WTC11 (cell line): Measurements from ENCODE around the gene C11orf65. TPM values are rescaled to one million over a fixed set of nuclear protein-coding genes. Genes with fewer than 3 reads are reported as not detected.

Experiments used
- CDX4 ChIP-seq: fragments of 250-450 bp; sonication (Bioruptor Pico); IDR thresholded peaks from 2 replicates; pipeline ENCODE4 v1.9.0; 2021; ENCODE audit warnings: moderate library complexity, mild to moderate bottlenecking, inconsistent platforms, borderline replicate concordance
- FOXP1 ChIP-seq: sonication (generic); formaldehyde crosslinking; IDR thresholded peaks from 2 replicates; pipeline ENCODE4 v1.8.0; 2022; ENCODE audit warnings: missing genetic modification reagents, mild to moderate bottlenecking, moderate library complexity, borderline replicate concordance
- HMGA2 ChIP-seq: fragments of 250-450 bp; sonication (Bioruptor Pico); IDR thresholded peaks from 2 replicates; pipeline ENCODE4 v1.4.0; 2021; ENCODE audit warnings: mild to moderate bottlenecking, moderate library complexity
- HMGXB4 ChIP-seq: sonication (generic); formaldehyde crosslinking; IDR thresholded peaks from 2 replicates; pipeline ENCODE4 v1.8.1; 2023; ENCODE audit warnings: mild to moderate bottlenecking, moderate library complexity, missing genetic modification reagents
- JAZF1 ChIP-seq: fragments of 250-450 bp; sonication (Bioruptor Pico); IDR thresholded peaks from 2 replicates; pipeline ENCODE4 v1.9.0; 2021; ENCODE audit warnings: moderate library complexity, mild to moderate bottlenecking, inconsistent platforms
- NFATC4 ChIP-seq: fragments of 250-450 bp; sonication (Bioruptor Pico); IDR thresholded peaks from 2 replicates; pipeline ENCODE4 v1.9.0; 2021; ENCODE audit warnings: mild to moderate bottlenecking
- NFE2L1 ChIP-seq: sonication (generic); formaldehyde crosslinking; IDR thresholded peaks from 2 replicates; pipeline ENCODE4 v1.8.1; 2023; ENCODE audit warnings: missing genetic modification reagents
- TEAD1 ChIP-seq: sonication (generic); formaldehyde crosslinking; IDR thresholded peaks from 2 replicates; pipeline ENCODE4 v1.8.0; 2022; ENCODE audit warnings: mild to moderate bottlenecking, missing genetic modification reagents
- ZBTB21 ChIP-seq: sonication (generic); formaldehyde crosslinking; IDR thresholded peaks from 2 replicates; pipeline ENCODE4 v1.8.1; 2023; ENCODE audit warnings: mild to moderate bottlenecking, missing genetic modification reagents, borderline replicate concordance
- ZNF232 ChIP-seq: sonication (generic); formaldehyde crosslinking; IDR thresholded peaks from 2 replicates; pipeline ENCODE4 v1.8.0; 2022; ENCODE audit warnings: mild to moderate bottlenecking, missing genetic modification reagents
- ZNF423 ChIP-seq: fragments of 250-450 bp; sonication (Bioruptor Pico); IDR thresholded peaks from 2 replicates; pipeline ENCODE4 v2.1.2; 2022; ENCODE audit warnings: mild to moderate bottlenecking, moderate library complexity
- total RNA-seq: library from RNA; stranded (reverse); gene quantifications from 3 replicates; pipeline ENCODE4 v1.2.3, GENCODE V29; 2021
- TF ChIP-seq, protein P1 (sequence below): fragments of 250-450 bp; sonication (Bioruptor Pico); IDR thresholded peaks from 2 replicates; pipeline ENCODE4 v2.1.2; 2022; ENCODE audit warnings: mild to moderate bottlenecking, moderate library complexity
- TF ChIP-seq, protein P2 (sequence below): sonication (generic); formaldehyde crosslinking; IDR thresholded peaks from 2 replicates; pipeline ENCODE4 v1.8.0; 2022; ENCODE audit warnings: mild to moderate bottlenecking, missing genetic modification reagents
- TF ChIP-seq, protein P3 (sequence below): sonication (generic); formaldehyde crosslinking; IDR thresholded peaks from 2 replicates; pipeline ENCODE4 v1.8.1; 2023; ENCODE audit warnings: mild to moderate bottlenecking, missing genetic modification reagents, borderline replicate concordance
- TF ChIP-seq, protein P4 (sequence below): sonication (generic); formaldehyde crosslinking; IDR thresholded peaks from 2 replicates; pipeline ENCODE4 v1.8.1; 2023; ENCODE audit warnings: mild to moderate bottlenecking, missing genetic modification reagents

The C11orf65 gene
- total RNA-seq, 1 experiment from 2014 or later, result 0.83 TPM

DNA sequence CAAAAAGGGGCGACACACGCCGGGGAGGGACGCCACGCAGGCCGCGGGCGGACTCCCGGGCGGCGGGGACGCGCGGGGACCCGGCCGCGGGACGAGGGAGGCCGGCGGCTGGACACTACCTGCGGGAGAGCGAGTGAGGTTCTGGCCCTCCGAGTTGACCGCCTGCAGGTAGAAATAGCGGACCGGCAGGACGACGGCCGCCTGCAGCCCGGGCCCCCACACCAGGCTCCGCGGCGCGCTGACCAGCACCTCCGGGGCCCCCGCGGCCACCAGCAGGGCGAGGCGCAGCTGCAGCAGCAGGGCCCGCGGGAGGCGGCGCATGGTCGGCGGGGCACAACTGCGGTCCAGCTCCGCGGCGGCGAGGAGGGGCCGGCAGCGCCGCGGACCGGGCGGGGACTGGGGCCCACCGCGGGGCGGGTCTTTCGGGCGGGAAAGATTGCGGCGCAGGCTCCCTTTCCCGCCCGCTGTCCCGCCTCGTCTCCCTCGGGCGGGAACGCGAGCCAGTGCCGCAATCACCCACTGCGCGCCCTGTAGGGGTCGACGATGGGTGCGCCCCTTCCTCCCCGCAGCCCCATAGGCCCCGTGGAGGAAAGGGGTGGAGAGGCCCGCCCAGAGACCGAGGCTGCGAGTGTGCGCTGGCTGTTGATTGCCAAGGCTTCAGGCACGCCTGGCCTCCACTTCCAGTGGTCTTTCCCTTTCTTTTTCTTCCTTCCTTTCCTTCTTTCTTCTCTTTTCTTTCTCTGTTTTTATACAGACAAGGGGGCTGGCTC, 30.9 kb upstream of the C11orf65 start, which contains the start of gene POGLUT3 (continued):
- TF ChIP-seq, protein P1, sequence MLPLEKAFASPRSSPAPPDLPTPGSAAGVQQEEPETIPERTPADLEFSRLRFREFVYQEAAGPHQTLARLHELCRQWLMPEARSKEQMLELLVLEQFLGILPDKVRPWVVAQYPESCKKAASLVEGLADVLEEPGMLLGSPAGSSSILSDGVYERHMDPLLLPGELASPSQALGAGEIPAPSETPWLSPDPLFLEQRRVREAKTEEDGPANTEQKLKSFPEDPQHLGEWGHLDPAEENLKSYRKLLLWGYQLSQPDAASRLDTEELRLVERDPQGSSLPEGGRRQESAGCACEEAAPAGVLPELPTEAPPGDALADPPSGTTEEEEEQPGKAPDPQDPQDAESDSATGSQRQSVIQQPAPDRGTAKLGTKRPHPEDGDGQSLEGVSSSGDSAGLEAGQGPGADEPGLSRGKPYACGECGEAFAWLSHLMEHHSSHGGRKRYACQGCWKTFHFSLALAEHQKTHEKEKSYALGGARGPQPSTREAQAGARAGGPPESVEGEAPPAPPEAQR (CRISPR knock-in tag), result no peak
- TF ChIP-seq NFE2L1 (CRISPR knock-in tag), result peak; percentile 37; the same call in 1 of the 2 replicates
- no peak for TF ChIP-seq ZNF232
- TF ChIP-seq HMGXB4 (CRISPR knock-in tag), result peak; percentile 71; the same call in 1 of the 2 replicates
- TF ChIP-seq HMGA2, result no peak
- TF ChIP-seq NFATC4, result no peak
- TF ChIP-seq JAZF1 (CRISPR knock-in tag), result no peak
- no peak for TF ChIP-seq CDX4 (CRISPR knock-in tag)
- peak; percentile 91 for TF ChIP-seq ZNF423
- no peak; the same call in 1 of the 2 replicates for TF ChIP-seq ZBTB21 (CRISPR knock-in tag)
- TF ChIP-seq, protein P2, sequence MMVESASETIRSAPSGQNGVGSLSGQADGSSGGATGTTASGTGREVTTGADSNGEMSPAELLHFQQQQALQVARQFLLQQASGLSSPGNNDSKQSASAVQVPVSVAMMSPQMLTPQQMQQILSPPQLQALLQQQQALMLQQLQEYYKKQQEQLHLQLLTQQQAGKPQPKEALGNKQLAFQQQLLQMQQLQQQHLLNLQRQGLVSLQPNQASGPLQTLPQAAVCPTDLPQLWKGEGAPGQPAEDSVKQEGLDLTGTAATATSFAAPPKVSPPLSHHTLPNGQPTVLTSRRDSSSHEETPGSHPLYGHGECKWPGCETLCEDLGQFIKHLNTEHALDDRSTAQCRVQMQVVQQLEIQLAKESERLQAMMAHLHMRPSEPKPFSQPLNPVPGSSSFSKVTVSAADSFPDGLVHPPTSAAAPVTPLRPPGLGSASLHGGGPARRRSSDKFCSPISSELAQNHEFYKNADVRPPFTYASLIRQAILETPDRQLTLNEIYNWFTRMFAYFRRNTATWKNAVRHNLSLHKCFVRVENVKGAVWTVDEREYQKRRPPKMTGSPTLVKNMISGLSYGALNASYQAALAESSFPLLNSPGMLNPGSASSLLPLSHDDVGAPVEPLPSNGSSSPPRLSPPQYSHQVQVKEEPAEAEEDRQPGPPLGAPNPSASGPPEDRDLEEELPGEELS (CRISPR knock-in tag), result peak; percentile 20; the same call in 1 of the 2 replicates
- TF ChIP-seq TEAD1 (CRISPR knock-in tag), result peak; percentile 49; the same call in 1 of the 2 replicates
- TF ChIP-seq, protein P3, sequence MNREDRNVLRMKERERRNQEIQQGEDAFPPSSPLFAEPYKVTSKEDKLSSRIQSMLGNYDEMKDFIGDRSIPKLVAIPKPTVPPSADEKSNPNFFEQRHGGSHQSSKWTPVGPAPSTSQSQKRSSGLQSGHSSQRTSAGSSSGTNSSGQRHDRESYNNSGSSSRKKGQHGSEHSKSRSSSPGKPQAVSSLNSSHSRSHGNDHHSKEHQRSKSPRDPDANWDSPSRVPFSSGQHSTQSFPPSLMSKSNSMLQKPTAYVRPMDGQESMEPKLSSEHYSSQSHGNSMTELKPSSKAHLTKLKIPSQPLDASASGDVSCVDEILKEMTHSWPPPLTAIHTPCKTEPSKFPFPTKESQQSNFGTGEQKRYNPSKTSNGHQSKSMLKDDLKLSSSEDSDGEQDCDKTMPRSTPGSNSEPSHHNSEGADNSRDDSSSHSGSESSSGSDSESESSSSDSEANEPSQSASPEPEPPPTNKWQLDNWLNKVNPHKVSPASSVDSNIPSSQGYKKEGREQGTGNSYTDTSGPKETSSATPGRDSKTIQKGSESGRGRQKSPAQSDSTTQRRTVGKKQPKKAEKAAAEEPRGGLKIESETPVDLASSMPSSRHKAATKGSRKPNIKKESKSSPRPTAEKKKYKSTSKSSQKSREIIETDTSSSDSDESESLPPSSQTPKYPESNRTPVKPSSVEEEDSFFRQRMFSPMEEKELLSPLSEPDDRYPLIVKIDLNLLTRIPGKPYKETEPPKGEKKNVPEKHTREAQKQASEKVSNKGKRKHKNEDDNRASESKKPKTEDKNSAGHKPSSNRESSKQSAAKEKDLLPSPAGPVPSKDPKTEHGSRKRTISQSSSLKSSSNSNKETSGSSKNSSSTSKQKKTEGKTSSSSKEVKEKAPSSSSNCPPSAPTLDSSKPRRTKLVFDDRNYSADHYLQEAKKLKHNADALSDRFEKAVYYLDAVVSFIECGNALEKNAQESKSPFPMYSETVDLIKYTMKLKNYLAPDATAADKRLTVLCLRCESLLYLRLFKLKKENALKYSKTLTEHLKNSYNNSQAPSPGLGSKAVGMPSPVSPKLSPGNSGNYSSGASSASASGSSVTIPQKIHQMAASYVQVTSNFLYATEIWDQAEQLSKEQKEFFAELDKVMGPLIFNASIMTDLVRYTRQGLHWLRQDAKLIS (CRISPR knock-in tag), result no peak
- TF ChIP-seq, protein P4, sequence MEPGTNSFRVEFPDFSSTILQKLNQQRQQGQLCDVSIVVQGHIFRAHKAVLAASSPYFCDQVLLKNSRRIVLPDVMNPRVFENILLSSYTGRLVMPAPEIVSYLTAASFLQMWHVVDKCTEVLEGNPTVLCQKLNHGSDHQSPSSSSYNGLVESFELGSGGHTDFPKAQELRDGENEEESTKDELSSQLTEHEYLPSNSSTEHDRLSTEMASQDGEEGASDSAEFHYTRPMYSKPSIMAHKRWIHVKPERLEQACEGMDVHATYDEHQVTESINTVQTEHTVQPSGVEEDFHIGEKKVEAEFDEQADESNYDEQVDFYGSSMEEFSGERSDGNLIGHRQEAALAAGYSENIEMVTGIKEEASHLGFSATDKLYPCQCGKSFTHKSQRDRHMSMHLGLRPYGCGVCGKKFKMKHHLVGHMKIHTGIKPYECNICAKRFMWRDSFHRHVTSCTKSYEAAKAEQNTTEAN (CRISPR knock-in tag), result no peak
- TF ChIP-seq FOXP1, result 0 out of 2 replicates have a peak, but pooled peaks have one; percentile 54
